Stimulated activated CD4-positive, alpha-beta T cell treated with anti-CD3 and anti-CD28 coated beads, TNF-alpha, amount 100 ng/mL, for 24 hours (primary cell): ENCODE data around the gene TRAPPC3.
A peak's percentile ranks its signal among the peaks of the same experiment; 100 is the strongest.
"Not testable (repeated sequence)": the region's sequence is repeated elsewhere in the genome, so short reads cannot be mapped to it uniquely, and the experiment has no call there.

Experiments used
- DNase-seq, 3 experiments: peaks; one replicate each; pipeline ENCODE4 v3.0.0-alpha.2; 2020; ENCODE audit warnings: low read depth in 3 of 3

The TRAPPC3 gene

DNA sequence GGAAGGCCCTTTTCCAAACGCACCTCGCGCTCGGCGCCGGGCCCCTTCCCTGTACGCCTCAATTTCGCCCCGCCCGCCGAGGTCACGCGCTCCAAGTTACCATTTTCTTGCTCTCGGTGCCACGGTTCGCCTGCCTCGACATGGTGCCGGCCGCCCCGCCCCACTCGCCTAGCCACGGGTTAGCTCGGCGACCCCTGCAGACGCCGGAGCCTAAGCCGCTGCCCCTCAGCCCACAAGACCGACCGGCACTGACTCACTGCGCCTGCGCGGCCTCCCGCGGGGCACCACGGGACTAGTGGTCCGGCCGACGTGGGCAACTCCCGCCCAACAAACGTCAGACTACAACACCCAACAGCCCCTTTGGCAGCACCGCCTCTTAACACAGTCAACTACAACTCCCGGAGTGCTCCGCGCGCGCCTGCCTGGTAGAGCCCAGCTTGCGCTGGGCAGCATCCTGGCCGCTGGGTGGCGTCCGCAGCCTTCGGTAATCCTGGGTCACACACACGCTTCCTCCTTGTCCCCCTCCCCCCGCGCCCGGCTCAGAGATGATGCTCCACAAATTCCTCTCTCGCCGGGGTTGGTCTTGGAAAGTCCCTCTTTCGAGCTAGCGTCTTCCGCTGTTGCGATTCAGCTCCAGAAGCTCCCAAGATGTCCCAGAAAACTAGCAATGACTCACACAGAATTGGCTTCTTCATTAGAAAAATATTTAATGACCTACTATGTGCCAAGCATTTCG, at the start of gene TRAPPC3:
Gene TRAPPC3, minus strand, starts transcription at position 250 of the 736 bp plus-strand sequence. Its CDS starts 108 bp downstream, at position 142.
- DNase-seq = peak; percentile 99 to 100 (median 100)

DNA sequence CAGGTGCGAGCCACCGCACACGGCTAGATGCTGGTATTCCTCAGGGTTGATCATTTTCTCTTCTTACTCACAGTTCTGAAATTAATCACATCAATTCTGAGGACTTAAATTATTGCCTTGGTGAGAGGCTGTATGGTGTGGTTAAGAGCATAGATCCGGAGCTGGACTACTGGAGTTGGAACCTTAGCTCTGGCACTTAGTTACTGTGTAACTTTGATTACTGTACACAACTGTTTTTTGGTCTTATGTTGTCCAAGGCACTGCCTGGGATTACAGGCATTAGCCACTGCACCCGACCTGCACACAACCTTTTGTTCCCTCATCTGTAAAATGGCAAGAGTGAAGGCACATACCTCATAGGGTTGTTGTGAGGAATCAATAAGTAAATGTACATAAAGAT, 49.4 kb upstream of the TRAPPC3 start:
- DNase-seq = no peak

DNA sequence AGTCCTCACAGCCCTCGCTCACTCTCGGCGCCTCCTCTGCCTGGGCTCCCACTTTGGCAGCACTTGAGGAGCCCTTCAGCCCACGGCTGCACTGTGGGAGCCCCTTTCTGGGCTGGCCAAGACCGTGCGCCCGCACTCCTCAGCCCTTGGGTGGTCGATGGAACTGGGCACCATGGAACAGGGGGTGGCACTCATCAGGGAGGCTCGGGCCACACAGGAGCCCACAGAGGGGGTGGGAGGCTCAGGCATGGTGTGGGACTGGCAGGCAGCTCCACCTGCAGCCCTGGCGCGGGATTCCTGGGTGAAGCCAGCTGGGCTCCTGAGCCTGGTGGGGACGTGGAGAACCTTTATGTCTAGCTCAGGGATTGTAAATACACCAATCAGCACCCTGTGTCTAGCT, 47.5 kb upstream of the TRAPPC3 start:
- DNase-seq = not testable (repeated sequence)

DNA sequence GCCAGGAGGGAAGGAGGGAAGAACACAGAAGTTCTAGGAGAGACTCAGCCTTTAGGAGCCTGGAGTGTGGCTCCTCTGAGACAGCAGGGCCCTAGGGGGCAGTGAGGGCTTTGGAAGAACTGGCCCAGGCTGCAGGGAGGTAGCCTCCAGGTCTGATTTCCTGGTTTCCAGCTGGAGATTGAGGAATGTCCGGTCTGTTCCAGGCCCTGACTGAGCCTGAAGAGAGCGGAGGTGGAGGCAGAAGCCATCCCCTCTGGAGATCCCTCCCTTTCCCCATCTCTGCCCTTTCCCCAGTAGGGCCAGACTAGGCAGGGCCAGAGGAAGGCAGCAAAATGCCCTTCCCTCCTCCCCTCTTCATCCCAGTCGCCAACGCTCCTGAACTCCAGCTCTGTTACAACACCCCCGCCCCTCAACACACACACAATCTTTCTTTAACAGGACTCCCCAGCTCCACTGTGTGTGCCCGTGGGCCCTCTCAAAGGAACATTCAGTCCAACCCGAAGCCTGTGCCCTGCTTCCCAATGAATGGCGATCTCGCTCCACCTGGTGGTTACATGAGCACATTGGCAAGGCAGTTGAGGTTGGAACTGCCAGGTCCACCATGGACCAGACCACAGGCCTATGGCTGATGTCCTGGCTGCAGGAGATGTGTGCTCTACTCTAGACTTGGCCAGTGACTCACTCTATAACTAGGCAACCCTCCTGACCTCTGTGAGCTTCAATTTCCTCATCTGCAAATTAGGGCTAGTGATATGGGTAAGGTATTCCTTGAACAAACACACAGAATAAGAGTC, 38.7 kb upstream of the TRAPPC3 start:
- DNase-seq = peak; percentile 52 to 73 (median 64)

DNA sequence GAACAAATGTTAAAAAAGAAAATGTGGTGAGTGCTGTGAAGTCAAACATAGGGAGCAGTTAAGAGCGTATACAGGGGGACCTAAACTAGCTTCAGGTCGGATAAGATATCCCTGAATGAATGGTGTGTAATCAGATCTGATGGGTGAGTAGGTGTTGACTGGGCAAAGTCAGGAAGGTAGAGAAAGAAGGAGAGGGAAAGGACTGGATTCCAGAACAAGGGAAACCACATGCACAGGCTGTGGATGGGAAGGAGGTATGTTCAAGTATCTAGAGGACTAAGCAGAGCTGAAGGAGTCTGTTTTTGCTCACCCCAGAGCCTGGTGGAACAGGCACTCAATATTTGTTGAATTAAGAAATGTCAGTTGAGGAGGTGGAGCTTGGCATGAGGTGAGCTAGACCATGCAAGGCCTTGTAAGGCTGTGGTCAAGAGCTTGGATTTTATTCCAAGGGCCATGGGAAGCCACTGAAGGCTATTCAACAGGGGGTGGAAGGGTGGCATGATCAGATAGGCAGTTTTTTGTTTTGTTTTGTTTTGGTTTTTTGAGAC, 34.1 kb upstream of the TRAPPC3 start:
- DNase-seq = no peak

DNA sequence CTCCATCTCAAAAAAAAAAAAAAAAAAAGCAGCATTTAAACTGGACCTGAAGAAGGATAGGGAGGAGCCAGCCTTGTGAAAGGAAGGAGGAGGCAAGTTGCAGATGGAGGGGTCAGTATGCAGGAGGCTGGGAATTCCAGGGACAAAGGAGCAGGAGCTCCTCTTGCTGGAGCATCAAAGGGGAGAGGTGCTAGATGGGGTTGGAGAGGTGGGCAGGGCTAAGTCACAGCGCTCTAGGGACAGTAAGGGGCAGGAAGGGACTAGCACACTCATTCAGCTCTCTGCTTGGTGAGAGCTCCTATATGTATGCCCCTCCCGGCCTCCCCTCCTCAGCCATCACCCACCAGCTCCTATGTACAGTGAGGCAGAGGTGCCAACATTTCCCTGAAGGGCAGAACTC, 33.4 kb upstream of the TRAPPC3 start:
- DNase-seq = no peak

DNA sequence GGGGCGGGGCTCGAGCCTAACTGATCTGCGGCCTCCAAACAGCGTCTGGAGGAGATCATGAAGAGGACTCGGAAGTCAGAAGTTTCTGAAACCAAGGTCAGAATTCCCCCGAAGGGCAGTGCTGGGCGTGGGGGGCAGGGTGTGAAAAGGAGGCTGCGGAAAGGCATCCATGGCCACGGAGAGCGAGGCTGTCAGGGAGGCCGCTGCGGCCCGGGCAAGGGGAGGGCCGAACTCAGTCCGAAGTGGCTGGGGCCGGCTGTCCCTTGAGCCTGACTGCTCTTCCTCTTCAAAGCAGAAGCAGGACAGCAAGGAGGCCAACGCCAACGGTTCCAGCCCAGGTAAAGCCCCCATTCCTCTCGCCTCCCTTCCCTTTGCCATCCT, 29.9 kb upstream of the TRAPPC3 start:
- no peak for DNase-seq

DNA sequence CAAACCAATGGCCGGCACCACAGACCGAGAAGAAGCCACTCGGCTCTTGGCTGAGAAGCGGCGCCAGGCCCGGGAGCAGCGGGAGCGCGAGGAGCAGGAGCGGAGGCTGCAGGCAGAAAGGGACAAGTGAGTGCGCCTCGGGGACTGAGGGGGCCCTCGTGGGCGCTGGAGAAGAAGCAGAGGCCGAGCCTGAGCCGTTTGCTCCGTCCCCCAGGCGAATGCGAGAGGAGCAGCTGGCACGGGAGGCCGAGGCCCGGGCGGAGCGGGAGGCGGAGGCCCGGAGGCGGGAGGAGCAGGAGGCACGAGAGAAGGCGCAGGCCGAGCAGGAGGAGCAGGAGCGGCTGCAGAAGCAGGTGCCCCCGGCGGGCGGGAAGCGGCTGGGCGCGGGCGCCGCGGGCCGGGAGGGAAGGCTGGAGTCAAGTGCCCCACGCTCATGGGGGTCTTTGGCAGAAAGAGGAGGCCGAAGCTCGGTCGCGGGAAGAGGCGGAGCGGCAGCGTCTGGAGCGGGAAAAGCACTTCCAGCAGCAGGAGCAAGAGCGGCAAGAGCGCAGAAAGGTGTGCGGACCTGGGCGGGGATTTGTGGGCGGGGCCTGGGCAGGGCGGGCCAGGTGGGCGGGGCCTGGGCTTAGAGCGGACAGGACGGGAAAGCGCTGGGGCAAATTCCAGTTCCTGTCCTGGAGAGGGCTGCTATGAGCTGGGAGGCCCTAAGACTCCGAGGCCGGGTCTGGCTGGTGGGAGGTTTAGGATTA, 29.4 kb upstream of the TRAPPC3 start:
- no peak for DNase-seq

DNA sequence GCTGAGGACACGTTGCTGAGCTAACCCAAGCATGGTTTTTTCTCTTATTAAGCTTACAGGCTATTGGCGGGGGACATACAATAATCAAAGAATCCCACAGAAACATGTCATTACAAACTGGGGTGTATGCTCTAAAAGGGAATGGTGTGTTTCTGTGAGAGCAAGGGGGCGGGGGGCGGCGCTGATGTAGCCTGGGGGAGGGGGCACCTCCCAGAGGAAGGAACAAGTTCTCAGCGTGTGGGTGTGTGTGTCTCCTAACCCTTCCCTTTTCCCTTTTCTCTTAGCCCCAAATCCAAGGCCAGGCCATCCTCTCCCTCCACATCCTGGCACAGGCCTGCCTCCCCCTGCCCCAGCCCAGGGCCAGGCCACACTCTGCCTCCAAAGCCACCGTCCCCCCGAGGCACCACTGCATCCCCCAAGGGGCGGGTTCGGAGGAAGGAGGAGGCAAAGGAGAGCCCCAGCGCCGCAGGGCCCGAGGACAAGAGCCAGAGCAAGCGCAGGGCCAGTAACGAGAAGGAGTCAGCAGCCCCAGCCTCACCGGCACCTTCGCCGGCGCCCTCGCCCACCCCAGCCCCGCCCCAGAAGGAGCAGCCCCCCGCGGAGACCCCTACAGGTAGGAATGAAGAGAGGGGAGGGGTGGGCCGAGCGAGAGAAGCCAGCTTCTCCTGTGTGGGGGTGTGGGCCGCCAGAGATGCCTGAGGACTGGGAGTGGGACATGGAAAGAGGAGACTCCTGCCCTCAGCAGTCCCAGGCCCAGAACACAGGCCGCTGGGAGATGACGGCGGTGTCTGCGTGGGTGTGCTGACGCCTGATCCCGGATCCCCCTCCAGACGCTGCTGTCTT, 28.5 kb upstream of the TRAPPC3 start:
- DNase-seq = no peak

DNA sequence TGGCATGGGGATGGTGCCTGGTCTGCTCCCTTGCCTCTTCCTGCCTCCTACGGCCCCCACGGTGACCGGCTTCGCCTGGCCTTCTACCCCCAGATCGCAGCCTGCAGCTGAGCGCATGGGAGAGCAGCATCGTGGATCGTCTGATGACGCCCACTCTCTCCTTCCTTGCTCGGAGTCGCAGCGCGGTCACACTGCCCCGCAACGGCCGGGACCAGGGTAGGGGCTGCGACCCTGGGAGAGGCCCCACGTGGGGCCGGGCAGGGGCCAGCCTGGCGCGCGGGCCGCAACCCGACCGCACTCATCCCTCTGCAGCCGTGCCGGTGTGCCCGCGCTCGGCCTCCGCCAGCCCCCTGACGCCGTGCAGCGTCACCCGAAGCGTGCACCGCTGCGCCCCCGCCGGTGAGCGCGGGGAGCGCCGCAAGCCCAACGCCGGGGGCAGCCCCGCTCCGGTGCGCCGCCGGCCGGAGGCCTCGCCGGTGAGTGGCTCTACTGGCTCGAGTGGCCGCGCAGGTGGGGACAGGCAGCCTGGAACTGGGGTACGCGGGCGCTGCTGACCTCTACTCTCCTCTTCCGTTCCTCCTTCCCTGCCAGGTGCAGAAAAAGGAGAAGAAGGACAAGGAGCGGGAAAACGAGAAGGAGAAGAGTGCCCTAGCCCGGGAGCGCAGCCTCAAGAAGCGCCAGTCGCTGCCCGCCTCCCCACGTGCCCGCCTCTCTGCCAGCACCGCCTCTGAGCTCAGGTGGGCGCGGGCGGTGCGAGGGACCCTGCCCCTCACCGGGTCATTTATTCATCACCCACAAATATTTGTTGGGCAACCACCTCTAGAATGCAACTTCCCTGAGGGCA, 27.0 kb upstream of the TRAPPC3 start:
- no peak for DNase-seq

DNA sequence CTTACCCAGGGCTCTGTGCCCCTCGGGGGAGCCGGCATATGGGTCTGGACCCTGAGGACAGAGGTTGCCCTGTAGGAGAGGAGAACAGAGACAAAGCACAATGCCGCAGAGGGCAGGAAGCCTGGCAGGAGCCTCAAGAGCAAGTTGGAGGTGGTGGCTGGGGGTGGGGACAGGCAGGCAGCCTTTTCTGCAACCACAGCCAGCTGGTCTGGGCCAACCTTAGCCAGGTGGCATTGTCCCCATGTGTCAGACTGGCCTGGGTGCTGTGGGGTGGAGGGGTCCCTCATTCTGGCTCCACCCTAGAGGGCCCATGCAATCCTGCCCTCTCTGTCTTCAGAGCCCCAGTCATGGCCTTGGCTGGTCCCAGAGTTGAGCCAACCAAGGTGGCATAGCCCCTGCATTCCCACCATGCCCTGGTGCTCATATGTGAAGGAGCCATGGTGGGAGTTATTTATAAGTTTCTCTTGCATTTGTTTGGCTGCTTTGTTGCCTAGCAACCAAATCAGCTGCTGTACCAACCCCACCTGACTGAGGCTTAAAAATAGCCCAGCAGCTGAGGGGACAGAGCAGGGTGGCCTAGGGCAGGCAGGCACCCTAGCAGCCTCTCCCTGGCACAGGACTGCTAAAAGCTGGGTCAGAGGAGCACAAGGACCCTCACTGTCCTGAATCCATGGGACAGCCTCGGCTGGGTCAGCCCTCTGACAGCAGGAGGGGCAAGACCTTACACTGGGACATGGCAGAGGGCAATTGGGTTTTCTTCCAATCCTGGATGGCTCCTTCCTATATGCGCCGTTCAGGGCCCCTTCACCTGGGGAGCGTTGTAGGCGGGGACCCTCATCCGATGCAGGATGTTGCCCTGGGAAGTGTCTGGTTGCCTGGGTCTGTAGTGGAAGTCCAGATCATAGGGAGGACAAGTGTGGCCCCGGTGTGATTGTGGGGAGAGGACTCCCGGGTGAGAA, 26.1 kb upstream of the TRAPPC3 start:
- no peak for DNase-seq

DNA sequence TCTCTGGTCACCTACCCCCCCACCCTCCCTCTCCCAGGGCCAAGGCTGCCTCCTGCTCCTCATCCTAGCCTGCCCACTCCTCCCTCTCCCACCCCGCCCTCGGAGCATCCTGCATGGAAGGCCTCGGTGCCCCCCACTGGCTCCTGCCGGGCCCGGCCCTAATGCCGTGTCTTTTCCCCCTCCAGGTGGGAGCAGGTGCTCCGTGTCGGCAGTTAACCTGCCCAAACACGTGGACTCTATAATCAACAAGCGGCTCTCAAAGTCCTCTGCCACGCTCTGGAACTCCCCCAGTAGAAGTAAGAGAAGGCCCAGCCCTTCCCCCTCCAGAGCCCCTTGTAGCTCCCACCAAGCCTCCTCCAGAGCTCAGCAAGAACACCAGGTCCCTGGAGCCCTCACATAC, 25.4 kb upstream of the TRAPPC3 start:
- DNase-seq = no peak

DNA sequence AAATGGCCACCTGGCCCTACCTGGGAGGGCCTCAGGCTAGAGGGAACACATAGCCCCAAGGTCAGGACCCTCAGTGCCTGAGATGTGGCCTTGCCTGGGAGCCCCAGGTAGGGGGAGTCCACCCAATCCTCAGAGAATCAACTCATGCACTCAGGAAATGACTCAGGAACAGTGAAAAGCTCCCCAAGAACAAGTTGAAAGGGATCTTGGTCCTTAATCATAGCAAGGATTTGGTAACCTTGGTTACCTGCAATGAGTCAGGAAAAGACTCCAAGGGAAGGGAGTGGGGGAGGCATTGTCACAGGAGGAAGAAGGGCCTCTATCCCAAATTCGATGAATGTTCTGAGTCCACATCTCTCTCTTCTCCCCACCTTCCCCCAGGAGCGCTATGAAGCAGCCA, 23.7 kb upstream of the TRAPPC3 start:
- DNase-seq = no peak

DNA sequence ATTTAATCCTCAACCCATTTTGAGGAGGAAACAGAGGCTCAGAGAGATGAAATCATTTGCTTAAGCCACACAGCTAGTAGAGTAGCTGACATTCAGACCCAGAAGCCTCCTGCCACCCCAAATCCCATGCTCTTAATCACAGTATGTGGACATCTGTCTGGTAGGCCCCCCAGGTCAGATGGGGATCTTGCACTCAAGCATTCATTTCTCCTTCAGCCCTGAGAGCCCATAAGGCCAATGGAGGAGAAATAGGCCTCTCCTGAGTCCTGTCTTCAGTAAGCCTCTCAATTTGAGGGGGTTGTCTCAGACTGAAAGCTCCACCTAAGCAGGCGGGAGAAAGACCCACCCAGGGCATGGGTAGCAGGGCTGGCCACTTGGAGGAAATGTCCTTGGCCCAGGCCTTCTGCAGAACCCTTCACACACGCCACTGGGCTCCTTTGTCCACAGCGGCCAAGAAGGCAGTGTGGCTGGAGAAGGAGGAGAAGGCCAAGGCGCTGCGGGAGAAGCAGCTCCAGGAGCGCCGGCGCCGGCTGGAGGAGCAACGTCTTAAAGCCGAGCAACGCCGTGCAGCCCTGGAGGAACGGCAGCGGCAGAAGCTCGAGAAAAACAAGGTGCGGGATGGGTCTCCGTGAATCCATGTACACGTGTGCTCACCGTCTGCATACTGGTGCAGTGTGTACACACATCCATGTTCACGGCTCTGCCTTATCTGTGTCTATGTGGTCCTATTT, 22.9 kb upstream of the TRAPPC3 start:
- no peak for DNase-seq

DNA sequence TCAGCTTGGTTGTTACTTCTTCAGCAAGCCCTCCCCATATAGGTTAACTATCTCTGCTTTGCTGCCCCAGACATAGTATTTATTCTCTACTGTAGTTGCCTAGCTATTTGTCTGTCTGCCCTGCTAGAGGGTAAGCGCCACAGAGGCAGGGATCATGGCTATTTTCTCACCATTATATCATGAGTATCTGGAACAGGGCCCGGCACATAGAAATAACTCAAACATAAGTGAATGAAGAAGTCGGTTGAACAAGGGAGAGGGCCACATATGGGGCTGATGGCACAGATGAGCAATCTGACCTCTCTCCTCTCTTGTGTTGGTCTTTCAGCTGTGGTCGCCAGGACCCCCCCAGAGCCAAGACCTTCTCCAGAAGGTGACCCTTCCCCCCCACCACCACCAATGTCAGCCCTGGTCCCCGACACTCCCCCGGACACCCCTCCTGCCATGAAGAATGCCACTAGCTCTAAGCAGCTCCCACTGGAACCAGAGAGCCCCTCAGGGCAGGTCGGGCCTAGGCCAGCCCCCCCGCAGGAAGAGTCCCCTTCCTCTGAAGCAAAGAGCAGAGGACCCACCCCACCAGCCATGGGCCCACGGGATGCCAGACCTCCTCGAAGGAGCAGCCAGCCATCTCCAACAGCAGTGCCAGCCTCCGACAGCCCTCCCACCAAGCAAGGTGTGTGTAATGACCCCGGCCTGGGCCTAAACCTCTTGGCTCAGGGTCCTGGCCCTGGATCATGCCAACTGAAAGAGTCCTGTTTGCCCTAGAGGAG, 21.5 kb upstream of the TRAPPC3 start:
- DNase-seq = no peak

DNA sequence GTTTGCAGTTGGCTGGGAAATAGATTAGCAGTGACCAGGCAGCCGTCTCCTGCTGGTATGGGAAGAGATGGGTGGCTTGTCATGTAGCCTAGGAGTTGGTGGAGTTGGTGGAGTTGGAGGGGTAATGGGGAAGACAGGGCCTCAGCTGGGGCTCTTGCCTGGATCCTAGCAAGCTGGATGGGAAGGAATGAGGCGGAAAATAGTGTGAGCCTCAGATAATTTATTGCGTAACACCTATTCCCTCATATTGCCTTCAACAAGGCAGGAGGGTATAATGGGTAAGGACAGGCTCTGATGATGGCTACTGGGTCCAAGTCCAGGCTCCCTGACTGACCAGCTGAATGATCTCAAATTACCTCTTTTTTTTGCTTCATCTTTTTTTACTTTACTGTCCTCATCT, 19.2 kb upstream of the TRAPPC3 start:
- DNase-seq = no peak
